Activated CD4-positive, alpha-beta T cell treated with anti-CD3 and anti-CD28 coated beads for 36 hours (primary cell): ENCODE measurements around the gene DCXR. TPM values are rescaled to one million over a fixed set of nuclear protein-coding genes. Genes with fewer than 3 reads are reported as not detected.

Experiments used
- ATAC-seq: fragments of 200-7000 bp; cut with Tn5 transposase; one replicate; pipeline ENCODE4 v1.10.0; 2021; ENCODE audit warnings: mild to moderate bottlenecking, moderate library complexity
- CTCF ChIA-PET: fragments of 350-600 bp; sonication (Branson Sonifier 250); formaldehyde crosslinking; loops from one replicate; lab custom pipeline; 2021; ENCODE audit warnings: antibody characterized with exemption; lab: Charles Lee
- POLR2A ChIA-PET: fragments of 350-600 bp; sonication (Branson Sonifier 250); formaldehyde crosslinking; loops from one replicate; lab custom pipeline; 2021; ENCODE audit warnings: antibody characterized with exemption, inconsistent platforms; lab: Charles Lee
- DNase-seq: peaks from one replicate; pipeline ENCODE4 v3.0.0-alpha.2; 2020
- H3K27ac Mint-ChIP-seq: one replicate; pipeline ENCODE4 v1.8.0; 2021; ENCODE audit warnings: mixed read lengths
- H3K27me3 Mint-ChIP-seq: one replicate; pipeline ENCODE4 v1.8.0; 2021; ENCODE audit warnings: mixed read lengths
- H3K36me3 Mint-ChIP-seq: one replicate; pipeline ENCODE4 v1.8.0; 2021; ENCODE audit warnings: low read depth, mixed read lengths
- H3K4me1 Mint-ChIP-seq: one replicate; pipeline ENCODE4 v1.8.0; 2021; ENCODE audit warnings: mixed read lengths
- H3K4me3 Mint-ChIP-seq: one replicate; pipeline ENCODE4 v1.8.0; 2021; ENCODE audit warnings: mild to moderate bottlenecking, moderate library complexity, mixed read lengths
- H3K9me3 Mint-ChIP-seq: one replicate; pipeline ENCODE4 v1.8.0; 2021; ENCODE audit warnings: low read depth, mixed read lengths
- intact Hi-C, 2 experiments: fragments of 100-400 bp; cut with DNase I in 1 of 2; cut with micrococcal nuclease in 1 of 2; formaldehyde crosslinking; loops; one replicate each; pipeline versions ENCODE4 v1.14.2 to v1.15.1; 2022 to 2024; cut with DNase I, micrococcal nuclease
- total RNA-seq, 2 experiments: library from RNA; stranded (reverse); gene quantifications; one replicate each; pipeline ENCODE4 v1.2.3, GENCODE V29; 2021

DCXR gene
- total RNA-seq, 2 experiments from 2014 or later: 105 to 166 TPM

DNA sequence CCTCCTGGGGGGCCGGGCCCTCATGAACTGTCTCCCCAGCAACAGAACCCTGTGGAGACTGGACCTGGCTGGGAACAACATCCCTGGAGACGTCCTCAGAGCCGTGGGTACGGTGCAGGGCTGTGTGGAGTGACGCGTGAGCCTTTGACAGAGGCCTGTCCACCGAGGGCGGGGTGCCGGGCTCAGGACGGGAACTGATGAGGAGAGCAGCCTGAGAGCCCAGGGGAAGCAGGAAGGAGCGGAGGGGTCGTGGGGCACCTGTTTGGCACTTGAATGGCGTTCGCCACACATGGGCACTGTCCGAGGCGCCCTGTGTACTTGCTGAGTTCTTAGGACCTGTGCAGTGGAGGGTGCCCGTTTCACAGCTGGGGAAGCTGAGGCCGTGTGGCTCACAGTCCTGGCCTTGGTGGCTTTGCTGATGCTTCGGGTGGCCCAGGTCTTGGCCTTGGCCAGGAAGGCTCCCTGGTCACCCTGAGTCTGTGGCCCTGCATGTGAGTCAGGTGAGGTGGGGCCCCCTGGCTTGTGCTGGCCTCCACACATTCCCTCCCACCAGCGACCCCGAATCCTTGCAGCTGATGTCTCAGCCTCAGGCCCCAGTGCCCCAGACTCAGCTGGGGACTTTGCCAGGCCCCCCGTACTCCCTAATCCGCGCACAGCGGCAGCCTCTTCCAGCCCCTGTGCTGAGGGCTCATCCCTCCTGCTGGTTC lies 11.9 kb downstream of the DCXR start:
- peaks cover 4% of the 10 kb centered on the region for H3K36me3 Mint-ChIP-seq
- ChIA-PET CTCF (interaction anchor here (0.8 kb wide), 1 partner anchor 12 kb away, joined by 3 read pairs; the partner anchor contains the start of gene DCXR), POLR2A (interaction anchor here (0.8 to 1.0 kb wide), 2 partner anchors 9 to 73 kb away, joined by 3 read pairs; no protein-coding TSS in a partner anchor)
- no peak overlapping the region for H3K4me3 Mint-ChIP-seq
- no peaks in the 10 kb centered on the region for H3K9me3 Mint-ChIP-seq
- H3K27me3 Mint-ChIP-seq: no peaks in the 10 kb centered on the region
- H3K4me1 Mint-ChIP-seq: peaks cover 17% of the 10 kb centered on the region
- ATAC-seq (no peak), DNase-seq (no peak)
- H3K27ac Mint-ChIP-seq: no peak overlapping the region
- intact Hi-C loops: no loop called here

DNA sequence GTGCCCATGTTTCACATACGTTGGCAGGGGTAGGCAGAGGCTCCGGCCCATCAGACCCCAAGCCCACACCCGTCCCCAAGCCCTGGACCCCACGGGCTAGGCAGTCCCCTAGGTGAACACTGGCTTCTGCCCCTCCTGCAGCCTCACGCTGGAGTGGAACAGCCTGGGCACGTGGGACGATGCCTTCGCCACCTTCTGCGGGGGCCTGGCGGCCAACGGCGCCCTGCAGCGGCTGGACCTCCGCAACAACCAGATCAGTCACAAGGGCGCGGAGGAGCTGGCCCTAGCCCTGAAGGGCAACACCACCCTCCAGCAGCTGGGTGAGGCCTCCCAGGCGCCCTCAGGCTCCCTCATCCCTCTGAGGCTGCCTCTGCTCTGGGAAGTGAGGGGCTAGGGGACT lies 12.6 kb downstream of the DCXR start:
- DNase-seq (no peak), ATAC-seq (no peak)
- no peaks in the 10 kb centered on the region for H3K9me3 Mint-ChIP-seq
- intact Hi-C loops: no loop called here
- no peaks in the 10 kb centered on the region for H3K27me3 Mint-ChIP-seq
- ChIA-PET CTCF (no interaction called here), POLR2A (no interaction called here)
- H3K4me3 Mint-ChIP-seq: no peak overlapping the region
- peaks cover 4% of the 10 kb centered on the region for H3K36me3 Mint-ChIP-seq
- H3K4me1 Mint-ChIP-seq: peaks cover 19% of the 10 kb centered on the region
- H3K27ac Mint-ChIP-seq: no peak overlapping the region

DNA sequence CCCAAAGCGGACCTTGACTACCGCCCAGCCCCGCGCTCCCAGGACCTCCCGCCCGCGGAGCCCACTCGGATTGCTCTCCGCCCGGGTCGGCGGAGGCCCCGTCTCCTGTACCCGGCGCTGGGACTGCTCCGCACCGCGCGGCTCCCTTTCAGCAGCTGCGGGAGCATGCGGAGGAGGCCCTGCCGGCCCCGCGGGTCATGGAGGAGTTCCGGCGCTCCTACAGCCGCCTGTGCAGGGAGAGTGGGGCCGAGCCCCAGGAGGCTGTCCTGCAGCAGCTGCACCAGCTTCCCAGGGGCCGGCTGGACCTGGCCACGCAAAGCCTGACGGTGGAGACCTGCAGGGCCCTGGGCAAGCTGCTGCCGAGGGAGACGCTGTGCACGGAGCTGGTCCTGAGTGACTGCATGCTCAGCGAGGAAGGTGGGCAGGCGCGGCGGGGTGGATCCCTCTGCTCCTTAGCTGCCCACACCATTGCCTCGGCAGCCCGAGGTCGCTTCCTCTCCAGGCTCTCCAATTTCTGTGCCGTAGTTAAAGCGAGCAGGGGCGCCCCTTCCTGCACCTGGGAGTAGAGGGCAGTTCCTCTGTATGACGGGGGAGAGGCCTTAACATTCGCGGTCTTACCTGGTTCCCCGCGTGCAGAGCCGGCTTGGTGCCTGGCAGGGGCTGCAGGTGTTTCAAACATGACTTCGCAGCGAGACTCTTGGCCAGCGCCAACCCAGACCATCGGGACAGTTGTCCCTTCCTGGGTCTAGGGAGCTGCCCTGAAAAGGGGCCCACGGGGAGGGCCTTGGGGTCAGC lies 13.9 kb downstream of the DCXR start:
- no peaks in the 10 kb centered on the region for H3K27me3 Mint-ChIP-seq
- POLR2A ChIA-PET: interaction anchor here (0.5 to 1.5 kb wide), 4 partner anchors 14 to 151 kb away, joined by 3 to 9 read pairs (median 3); partner anchors contain the start of gene DCXR
- H3K9me3 Mint-ChIP-seq: no peaks in the 10 kb centered on the region
- peak overlapping the region; percentile 84 for H3K4me3 Mint-ChIP-seq
- H3K36me3 Mint-ChIP-seq: no peaks in the 10 kb centered on the region
- no peak overlapping the region for H3K27ac Mint-ChIP-seq
- H3K4me1 Mint-ChIP-seq: peaks cover 14% of the 10 kb centered on the region
- DNase-seq (peak; percentile 50), ATAC-seq (no peak)
- intact Hi-C loops: loop anchor here (1.0 to 2.0 kb wide), 17 partner anchors 8 to 625 kb away; partner anchors contain the start of genes DCXR (in 2 of the 2), RAC3 (in 2 of the 2), ALYREF (in 1 of the 2) and ANAPC11 (in 1 of the 2)
- CTCF ChIA-PET: interaction anchor here (1.4 to 5.1 kb wide), 3 partner anchors 11 to 64 kb away, joined by 7 to 54 read pairs (median 16); partner anchors contain the start of genes DCXR and NOTUM

DNA sequence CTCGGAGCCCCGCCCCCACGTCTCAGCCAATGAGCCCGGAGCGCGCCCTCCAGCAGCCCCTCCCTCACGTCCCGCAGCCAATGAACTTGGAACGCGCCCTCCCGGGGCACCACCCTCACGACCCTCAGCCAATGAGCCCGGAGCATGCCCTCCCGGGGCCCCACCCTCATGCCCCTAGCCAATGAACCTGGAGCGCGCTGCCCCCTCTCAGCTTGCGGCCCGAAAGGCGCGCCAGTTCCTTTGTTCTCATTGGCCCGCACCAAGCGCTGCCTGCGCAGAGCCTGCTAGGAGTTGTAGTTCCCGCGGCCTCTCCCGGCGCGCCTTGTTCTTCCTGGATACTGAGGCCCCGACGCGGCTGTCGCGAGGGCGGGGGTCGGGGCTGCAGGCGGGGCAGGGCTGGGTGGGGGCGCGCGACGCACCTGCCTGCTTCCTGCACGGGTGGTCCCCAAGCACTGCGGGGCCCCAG lies 14.5 kb downstream of the DCXR start, which contains the start of gene LRRC45:
LRRC45 (plus strand) TSS at position 325 of the 466 bp plus-strand sequence. CDS start 339 bp downstream, outside the sequence.
- Mint-ChIP-seq H3K27me3 (no peaks in the 10 kb centered on the region), H3K4me1 (peaks cover 14% of the 10 kb centered on the region), H3K9me3 (no peaks in the 10 kb centered on the region), H3K36me3 (no peaks in the 10 kb centered on the region), H3K27ac (peak within 1 kb of the TSS; percentile 76), H3K4me3 (peak within 1 kb of the TSS; percentile 84)
- DNase-seq (peak; percentile 100), ATAC-seq (peak; percentile 97)
- POLR2A ChIA-PET: interaction anchor here (0.5 to 1.5 kb wide), 8 partner anchors 12 to 192 kb away, joined by 3 to 9 read pairs (median 3); partner anchors contain the start of gene DCXR
- intact Hi-C loops: loop anchor here (1.0 to 2.0 kb wide), 19 partner anchors 8 to 626 kb away; partner anchors contain the start of genes DCXR (in 2 of the 2), RAC3 (in 2 of the 2), ALYREF (in 1 of the 2) and ANAPC11 (in 1 of the 2)
- CTCF ChIA-PET: interaction anchor here (0.7 to 5.1 kb wide), 5 partner anchors 12 to 75 kb away, joined by 3 to 54 read pairs (median 7); partner anchors contain the start of genes DCXR, FASN and NOTUM

DNA sequence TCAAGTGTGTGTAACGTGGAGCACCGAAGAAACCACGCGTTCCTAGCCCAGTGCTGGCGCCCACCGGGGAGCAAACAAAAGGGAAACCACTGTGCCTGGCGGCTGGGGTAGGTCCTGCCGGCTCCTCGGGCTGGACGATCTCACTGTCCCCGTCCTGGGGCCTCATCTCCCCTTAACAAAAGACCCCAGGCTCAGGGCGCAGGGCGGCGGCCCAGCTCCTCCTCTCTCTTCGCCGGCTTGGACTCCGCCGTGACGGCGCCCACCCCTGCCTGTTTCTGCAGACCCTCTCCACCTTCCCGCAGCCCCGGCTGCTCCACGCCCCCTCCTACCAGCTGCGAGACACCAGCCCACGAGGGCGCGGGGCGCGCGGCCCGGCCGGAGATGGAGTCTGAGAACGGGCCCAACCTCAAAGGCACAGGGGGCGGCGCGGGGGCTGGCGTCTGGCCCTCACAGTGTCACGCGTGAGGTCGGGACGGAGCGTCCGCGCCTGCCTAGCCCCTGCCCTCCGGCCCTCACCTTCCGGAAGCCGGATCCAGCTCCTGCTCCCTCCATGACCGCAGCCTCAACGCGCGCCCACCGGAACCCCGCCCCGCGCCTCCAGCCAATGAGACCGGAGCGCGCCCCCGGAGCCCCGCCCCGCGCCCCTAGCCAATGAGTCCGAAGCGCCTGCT lies 15.1 kb downstream of the DCXR start, which contains the start of gene CENPX:
CENPX (minus strand) TSS at position 569 of the 671 bp plus-strand sequence; CDS start at position 552, 17 bp downstream.
- Mint-ChIP-seq H3K4me1 (peaks cover 14% of the 10 kb centered on the region), H3K4me3 (peak within 1 kb of the TSS; percentile 84), H3K9me3 (no peaks in the 10 kb centered on the region), H3K27ac (peak within 1 kb of the TSS; percentile 76), H3K36me3 (no peaks in the 10 kb centered on the region), H3K27me3 (no peaks in the 10 kb centered on the region)
- POLR2A ChIA-PET: interaction anchor here (0.5 to 1.5 kb wide), 7 partner anchors 13 to 191 kb away, joined by 3 to 9 read pairs (median 3); partner anchors contain the start of gene DCXR
- DNase-seq (peak; percentile 35), ATAC-seq (no peak)
- CTCF ChIA-PET: interaction anchor here (0.5 to 5.1 kb wide), 9 partner anchors 8 to 112 kb away, joined by 3 to 54 read pairs (median 4); partner anchors contain the start of genes DCXR, FASN and NOTUM
- intact Hi-C loops: loop anchor here (1.0 to 2.0 kb wide), 10 partner anchors 14 to 626 kb away; partner anchors contain the start of genes ARL16 (in 1 of the 2), CSNK1D (in 1 of the 2), DCXR (in 1 of the 2) and HEXD (in 1 of the 2)

DNA sequence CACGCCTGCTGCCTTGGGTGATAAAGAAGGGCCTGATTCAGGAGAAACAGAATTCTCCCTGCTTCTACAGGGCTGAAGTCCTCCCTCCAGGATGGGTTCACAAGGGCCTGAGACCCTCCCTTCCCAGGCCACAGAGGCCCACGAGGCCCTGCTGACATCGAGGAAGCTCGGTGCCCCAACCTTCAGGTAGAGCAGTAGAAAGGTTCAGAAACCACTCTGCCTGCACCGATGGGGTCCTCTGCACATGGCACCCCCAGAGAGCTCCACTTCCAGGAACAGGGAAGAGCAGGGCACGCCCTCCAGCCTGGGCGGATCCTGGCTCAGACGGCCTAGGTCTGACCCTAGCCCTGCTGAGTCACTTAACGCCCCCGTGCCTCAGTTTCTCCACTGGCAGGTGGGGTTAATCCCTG lies 15.6 kb downstream of the DCXR start:
- Mint-ChIP-seq H3K4me3 (peak overlapping the region; percentile 84), H3K27ac (peak overlapping the region; percentile 76), H3K4me1 (peaks cover 14% of the 10 kb centered on the region), H3K27me3 (no peaks in the 10 kb centered on the region), H3K36me3 (no peaks in the 10 kb centered on the region), H3K9me3 (no peaks in the 10 kb centered on the region)
- no peak for DNase-seq
- POLR2A ChIA-PET: interaction anchor here (1.3 to 1.5 kb wide), 2 partner anchors 16 to 62 kb away, joined by 3 to 9 read pairs; partner anchors contain the start of gene DCXR
- intact Hi-C loops: loop anchor here (1.0 to 2.0 kb wide), 13 partner anchors 15 to 627 kb away; partner anchors contain the start of genes ARL16 (in 1 of the 2), CSNK1D (in 1 of the 2), DCXR (in 1 of the 2) and HEXD (in 1 of the 2)
- CTCF ChIA-PET: interaction anchor here (0.5 to 5.1 kb wide), 7 partner anchors 8 to 112 kb away, joined by 3 to 54 read pairs (median 3); partner anchors contain the start of genes DCXR and NOTUM
- no peak for ATAC-seq

DNA sequence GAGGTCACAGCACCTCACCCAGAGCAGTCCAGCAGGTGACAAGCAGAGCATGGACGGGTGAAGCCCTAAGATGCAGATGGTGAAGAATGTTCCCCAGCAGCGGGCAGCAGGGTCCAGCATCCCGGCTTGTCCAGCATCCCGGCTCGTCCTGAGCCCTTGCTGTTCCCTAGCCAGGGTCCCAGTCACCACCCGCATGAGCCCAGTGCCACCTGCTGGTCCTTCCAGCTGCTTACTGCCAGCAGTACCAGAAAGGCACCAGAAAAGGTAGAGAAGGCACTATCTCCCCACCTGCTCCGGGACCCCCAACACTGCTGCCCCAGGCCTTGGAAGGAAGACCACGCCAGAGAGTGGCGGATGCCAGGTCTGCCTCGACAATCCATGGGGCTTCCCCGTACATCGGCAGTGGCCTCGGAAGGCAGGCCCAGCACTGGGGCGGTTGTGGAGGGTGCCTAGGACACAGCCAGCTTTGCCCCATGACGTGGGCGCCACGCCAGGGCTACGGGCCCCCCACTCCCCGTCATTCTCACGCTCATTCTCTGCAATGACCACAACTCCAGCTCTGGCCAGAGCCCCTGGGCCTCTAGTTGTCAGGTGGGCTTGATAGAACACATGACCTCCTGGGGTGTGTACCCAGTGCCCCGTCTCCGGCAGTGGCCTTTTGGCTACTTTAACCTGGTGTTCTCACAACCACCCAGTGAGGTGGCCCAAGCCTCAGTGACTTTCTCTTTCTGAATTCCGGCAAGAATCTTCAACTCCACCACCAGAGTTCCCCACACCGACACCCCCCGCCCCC lies 16.2 kb downstream of the DCXR start:
- Mint-ChIP-seq H3K27me3 (no peaks in the 10 kb centered on the region), H3K9me3 (no peaks in the 10 kb centered on the region), H3K4me3 (peak overlapping the region; percentile 84), H3K36me3 (no peaks in the 10 kb centered on the region), H3K27ac (peak overlapping the region; percentile 76), H3K4me1 (peaks cover 14% of the 10 kb centered on the region)
- CTCF ChIA-PET: interaction anchor here (0.7 to 5.1 kb wide), 10 partner anchors 9 to 485 kb away, joined by 3 to 54 read pairs (median 3); partner anchors contain the start of genes DCXR and NOTUM
- ATAC-seq (no peak), DNase-seq (peak; percentile 83)
- POLR2A ChIA-PET: interaction anchor here (0.6 to 1.3 kb wide), 3 partner anchors 56 to 134 kb away, joined by 3 to 8 read pairs (median 3); no protein-coding TSS in a partner anchor
- intact Hi-C loops: loop anchor here (1.0 to 2.0 kb wide), 4 partner anchors 53 to 288 kb away; no protein-coding TSS in a partner anchor

DNA sequence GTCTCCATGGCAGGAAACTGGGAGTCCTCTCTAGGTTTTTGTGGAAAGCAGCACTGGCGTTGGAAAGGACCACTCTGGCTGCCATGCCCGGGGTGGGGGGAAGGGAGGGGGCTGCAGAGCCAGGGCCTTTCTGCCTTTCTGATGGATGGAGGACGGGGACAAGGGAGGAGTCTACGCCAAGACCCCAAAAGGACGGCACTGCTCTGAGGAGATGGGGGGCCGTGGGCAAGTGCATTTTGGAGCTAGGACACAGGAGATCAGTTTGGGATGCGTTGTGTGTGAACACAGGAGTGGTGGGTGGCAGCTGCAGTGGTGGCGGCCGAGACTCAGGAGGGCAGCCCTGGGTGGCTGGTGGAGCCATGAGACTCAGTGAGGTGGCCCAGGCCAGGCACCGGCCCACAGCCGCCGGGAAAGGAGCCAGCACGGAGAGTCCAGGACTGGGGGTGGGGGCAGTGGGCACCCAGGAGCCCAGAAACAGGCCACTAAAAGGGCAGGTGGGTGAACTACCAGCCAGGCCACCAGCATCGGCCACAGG lies 16.9 kb downstream of the DCXR start:
- Mint-ChIP-seq H3K27ac (no peak overlapping the region), H3K4me3 (peak overlapping the region; percentile 84), H3K9me3 (no peaks in the 10 kb centered on the region), H3K36me3 (no peaks in the 10 kb centered on the region), H3K27me3 (no peaks in the 10 kb centered on the region), H3K4me1 (peaks cover 14% of the 10 kb centered on the region)
- intact Hi-C loops: loop anchor here (1.0 to 2.0 kb wide), 4 partner anchors 52 to 287 kb away; no protein-coding TSS in a partner anchor
- ATAC-seq (no peak), DNase-seq (no peak)
- ChIA-PET CTCF (interaction anchor here (0.7 to 5.1 kb wide), 7 partner anchors 10 to 484 kb away, joined by 3 to 54 read pairs (median 3); partner anchors contain the start of gene NOTUM), POLR2A (interaction anchor here (0.6 kb wide), 2 partner anchors 56 to 133 kb away, joined by 3 to 8 read pairs; no protein-coding TSS in a partner anchor)
